LNCaP clone FGC (cell line): ENCODE results near the gene RARG.

ENCODE experiments used
- DNase-seq: peaks from one replicate; pipeline ENCODE4 v3.0.0-alpha.2; 2011; ENCODE audit warnings: low read depth
- H3K4me3 ChIP-seq: 2 replicates; pipeline ENCODE4 v1.5.1; 2011; ENCODE audit warnings: mild to moderate bottlenecking, low read depth, low read length, control low read depth
- TF ChIP-seq, protein P1 (sequence below): IDR thresholded peaks from 2 replicates; pipeline ENCODE4 v1.5.1; 2012; ENCODE audit warnings: mild to moderate bottlenecking; ENCODE audit not compliant: control insufficient read depth, insufficient read depth; ENCODE audit errors: extremely low read depth

RARG gene

DNA sequence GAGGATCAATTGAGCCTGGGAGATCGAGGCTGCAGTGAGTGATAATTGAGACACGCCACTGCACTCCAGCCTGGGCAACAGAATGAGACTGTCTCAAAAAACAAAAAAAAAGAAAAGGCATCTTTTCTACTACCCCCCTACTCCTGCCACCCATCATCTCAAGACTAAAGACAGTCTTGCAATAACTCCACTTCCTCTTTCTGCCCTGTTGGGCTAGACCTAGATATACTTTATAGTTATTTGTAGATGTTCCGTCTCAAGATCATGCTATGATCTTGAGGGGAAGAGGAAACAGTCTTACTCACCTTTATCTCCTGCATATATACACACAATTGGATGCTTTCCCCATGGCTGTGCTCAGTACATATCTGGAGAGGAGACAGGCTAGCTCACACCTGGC, 24.0 kb upstream of the RARG start:
- DNase-seq: no peak
- TF ChIP-seq, protein P1, sequence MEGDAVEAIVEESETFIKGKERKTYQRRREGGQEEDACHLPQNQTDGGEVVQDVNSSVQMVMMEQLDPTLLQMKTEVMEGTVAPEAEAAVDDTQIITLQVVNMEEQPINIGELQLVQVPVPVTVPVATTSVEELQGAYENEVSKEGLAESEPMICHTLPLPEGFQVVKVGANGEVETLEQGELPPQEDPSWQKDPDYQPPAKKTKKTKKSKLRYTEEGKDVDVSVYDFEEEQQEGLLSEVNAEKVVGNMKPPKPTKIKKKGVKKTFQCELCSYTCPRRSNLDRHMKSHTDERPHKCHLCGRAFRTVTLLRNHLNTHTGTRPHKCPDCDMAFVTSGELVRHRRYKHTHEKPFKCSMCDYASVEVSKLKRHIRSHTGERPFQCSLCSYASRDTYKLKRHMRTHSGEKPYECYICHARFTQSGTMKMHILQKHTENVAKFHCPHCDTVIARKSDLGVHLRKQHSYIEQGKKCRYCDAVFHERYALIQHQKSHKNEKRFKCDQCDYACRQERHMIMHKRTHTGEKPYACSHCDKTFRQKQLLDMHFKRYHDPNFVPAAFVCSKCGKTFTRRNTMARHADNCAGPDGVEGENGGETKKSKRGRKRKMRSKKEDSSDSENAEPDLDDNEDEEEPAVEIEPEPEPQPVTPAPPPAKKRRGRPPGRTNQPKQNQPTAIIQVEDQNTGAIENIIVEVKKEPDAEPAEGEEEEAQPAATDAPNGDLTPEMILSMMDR: no peak
- H3K4me3 ChIP-seq: no peak overlapping the region

DNA sequence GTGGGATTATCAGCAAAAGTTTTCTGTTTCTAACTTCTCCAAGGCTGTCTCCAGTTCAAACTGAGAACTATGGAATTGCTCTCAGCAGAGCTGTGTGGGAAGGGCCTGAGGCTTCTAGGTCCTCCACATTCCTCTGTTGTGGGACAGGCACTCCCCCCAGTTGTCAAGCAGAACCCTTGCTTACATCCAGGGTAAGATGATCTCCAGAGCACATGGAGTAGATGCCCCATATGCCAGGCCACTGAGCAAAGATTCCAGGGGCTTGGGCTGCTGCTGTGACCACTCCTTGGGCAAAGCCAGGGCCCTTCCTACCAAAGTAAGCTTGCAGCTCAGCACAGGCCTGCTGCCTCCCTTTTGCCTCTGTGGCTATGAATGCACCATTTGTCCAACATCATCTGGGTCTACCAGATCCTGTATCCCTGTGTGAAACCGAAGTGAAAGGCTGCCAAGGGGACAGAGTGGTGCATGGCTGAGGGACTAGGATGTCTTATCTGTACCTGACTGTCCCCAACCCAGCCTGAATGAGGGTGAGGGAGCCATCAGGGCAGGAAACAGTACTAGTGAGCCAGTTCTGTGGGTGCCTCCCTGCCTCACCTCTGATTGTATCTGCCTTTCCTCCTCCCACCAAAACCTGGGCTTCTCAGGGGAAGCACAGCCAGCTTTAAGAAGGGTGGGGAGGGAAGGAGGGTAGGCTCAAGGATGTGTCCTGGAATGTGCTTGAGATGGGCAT, 23.0 kb upstream of the RARG start:
- H3K4me3 ChIP-seq: no peak overlapping the region
- DNase-seq: no peak
- TF ChIP-seq, protein P1: no peak

DNA sequence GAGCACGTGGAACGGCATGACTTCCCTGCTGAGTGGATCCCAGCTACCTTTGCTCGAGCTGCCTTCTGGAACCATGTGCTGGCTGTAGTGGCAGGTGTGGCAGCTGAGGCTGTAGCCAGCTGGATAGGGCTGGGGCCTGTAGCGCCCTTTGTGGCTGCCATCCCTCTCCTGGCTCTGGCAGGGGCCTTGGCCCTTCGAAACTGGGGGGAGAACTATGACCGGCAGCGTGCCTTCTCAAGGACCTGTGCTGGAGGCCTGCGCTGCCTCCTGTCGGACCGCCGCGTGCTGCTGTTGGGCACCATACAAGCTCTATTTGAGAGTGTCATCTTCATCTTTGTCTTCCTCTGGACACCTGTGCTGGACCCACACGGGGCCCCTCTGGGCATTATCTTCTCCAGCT, 21.3 kb upstream of the RARG start:
- DNase-seq: no peak
- TF ChIP-seq, protein P1: no peak
- H3K4me3 ChIP-seq: peak overlapping the region; percentile 63

DNA sequence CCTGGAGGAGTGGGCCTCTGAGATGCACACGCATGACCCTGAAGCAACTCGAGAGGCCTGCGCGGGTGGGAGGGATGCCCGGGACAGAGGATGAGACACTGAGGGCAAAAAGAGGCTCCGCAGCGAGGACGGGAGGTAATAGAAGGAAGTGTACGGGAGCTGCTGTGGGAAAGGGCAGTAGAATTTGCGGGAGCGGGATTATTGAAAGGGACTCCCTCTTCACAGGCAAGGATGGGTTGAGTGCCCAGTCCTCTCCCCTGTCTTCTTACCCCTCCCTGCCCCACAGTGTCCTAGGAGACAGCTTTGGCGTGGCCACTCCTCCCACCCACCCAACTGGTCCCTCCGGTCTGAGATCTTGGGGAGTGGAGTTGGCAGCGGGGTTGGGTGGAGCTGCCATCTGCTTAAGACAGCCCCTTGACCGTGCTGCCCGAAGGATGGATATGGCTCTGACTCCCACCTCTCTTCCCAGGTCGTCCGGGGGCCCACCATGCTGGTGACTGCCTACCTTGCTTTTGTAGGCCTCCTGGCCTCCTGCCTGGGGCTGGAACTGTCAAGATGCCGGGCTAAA, 20.4 kb upstream of the RARG start:
- H3K4me3 ChIP-seq: peak overlapping the region; percentile 63
- TF ChIP-seq, protein P1: no peak
- DNase-seq: peak; percentile 72

DNA sequence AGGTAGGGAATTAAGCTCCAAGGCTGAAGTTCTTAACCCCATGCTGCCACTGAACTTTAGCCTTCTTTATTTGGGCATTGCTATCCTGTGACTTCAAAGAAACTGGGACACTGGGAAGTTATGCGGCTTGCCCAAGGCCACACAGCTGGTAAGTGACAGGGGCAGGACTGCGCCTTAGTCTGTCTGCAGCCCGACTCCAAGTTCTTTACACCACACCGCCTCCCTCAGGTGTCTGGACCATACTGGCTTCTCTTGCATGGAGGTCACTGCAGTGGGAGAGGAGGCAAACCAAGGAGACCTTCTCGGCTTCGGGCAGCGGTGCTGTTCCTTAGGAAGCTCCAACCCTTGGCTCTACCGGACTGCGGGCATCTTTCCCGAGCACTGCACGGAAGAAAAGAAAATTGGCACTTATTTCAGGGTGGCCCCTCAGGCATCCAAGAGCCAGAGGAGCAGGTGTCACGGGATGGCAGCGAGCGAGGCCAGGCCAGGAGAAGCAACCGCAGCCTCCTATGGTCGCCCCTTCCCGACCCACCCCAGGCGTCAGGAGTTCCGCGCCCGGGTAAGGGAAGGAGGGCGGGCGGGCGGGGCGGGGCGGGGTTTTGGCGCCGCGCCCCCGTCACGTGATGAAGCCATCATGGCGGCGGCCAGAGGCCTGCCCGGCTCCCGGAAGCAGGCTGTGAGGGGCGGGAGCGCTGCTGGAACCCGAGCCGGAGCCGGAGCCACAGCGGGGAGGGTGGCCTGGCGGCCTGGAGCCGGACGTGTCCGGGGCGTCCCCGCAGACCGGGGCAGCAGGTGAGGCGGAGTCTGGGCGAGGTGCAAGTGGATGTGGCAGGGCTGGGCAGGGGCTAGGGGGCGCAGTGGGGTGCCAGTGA, 19.7 kb upstream of the RARG start:
- peak overlapping the region; percentile 63 for H3K4me3 ChIP-seq
- TF ChIP-seq, protein P1: peak; percentile 48
- peak; percentile 56 for DNase-seq

DNA sequence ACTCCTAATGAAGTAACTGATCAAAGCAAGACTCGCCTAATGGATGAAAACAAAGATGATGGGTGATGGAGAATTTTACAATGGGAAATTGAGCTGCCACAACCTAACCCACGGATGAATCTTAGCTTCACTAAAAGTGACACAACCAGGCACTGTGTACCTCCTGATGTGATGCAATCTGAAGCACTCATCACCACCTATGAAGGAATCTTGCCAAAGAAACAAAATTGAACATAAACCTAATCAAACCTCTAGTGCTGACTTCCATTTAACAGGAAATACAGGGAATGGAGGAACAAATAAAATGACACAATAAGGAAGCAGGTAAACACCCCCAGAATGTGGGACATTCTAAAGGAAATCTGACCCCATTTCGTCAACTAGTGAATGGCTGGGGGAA, 13.3 kb upstream of the RARG start:
- TF ChIP-seq, protein P1: no peak
- no peak for DNase-seq
- H3K4me3 ChIP-seq: no peak overlapping the region
